ENCODE results near the gene MAPKAPK2. TPM values are rescaled to one million over a fixed set of nuclear protein-coding genes. Genes with fewer than 3 reads are reported as not detected.
"Not testable (repeated sequence)": the region's sequence is repeated elsewhere in the genome, so short reads cannot be mapped to it uniquely, and the experiment has no call there.

Gene MAPKAPK2
- total RNA-seq, 1 donor from 2014 or later, result 20.7 TPM

GRCh38 chr1:206741142-206741701 is 56.5 kb downstream of the MAPKAPK2 start:
- no peak for DNase-seq (ENCODE audit: low spot score)

GRCh38 chr1:206742719-206743383 is 58.1 kb downstream of the MAPKAPK2 start:
- DNase-seq (ENCODE audit: low spot score), result no peak

- DNase-seq (ENCODE audit: low spot score), result no peak
These were observed 60.0 kb downstream of the MAPKAPK2 start for GRCh38 chr1:206744683-206745082.

- DNase-seq (ENCODE audit: low spot score), result no peak
These were observed 60.6 kb downstream of the MAPKAPK2 start for GRCh38 chr1:206745301-206745700.

- no peak for DNase-seq (ENCODE audit: low spot score)
These were observed 63.8 kb downstream of the MAPKAPK2 start for GRCh38 chr1:206748348-206749030.

- DNase-seq (ENCODE audit: low spot score), result no peak
These were observed 67.2 kb downstream of the MAPKAPK2 start for GRCh38 chr1:206751891-206752290.

- DNase-seq (ENCODE audit: low spot score), result no peak
These were observed 67.8 kb downstream of the MAPKAPK2 start for GRCh38 chr1:206752481-206752880.

GRCh38 chr1:206753141-206753540 is 68.4 kb downstream of the MAPKAPK2 start:
- no peak for DNase-seq (ENCODE audit: low spot score)

- no peak for DNase-seq (ENCODE audit: low spot score)
These were observed 69.3 kb downstream of the MAPKAPK2 start for GRCh38 chr1:206754011-206754410.

GRCh38 chr1:206757524-206758266 is 73.0 kb downstream of the MAPKAPK2 start:
- no peak for DNase-seq (ENCODE audit: low spot score)

- DNase-seq (ENCODE audit: low spot score), result no peak
These were observed 75.9 kb downstream of the MAPKAPK2 start for GRCh38 chr1:206760590-206760989.

GRCh38 chr1:206761159-206761768 is 76.6 kb downstream of the MAPKAPK2 start:
- DNase-seq (ENCODE audit: low spot score), result no peak

- not testable (repeated sequence) for DNase-seq (ENCODE audit: low spot score)
These were observed 78.1 kb downstream of the MAPKAPK2 start for GRCh38 chr1:206762741-206763364.

GRCh38 chr1:206765771-206766170 is 81.1 kb downstream of the MAPKAPK2 start:
- not testable (repeated sequence) for DNase-seq (ENCODE audit: low spot score)

- peak; percentile 55 for DNase-seq (ENCODE audit: low spot score)
These were observed 81.6 kb downstream of the MAPKAPK2 start for GRCh38 chr1:206766251-206766856.

GRCh38 chr1:206768472-206769303 is 84.0 kb downstream of the MAPKAPK2 start:
- DNase-seq (ENCODE audit: low spot score), result no peak

GRCh38 chr1:206769304-206769731 is 84.6 kb downstream of the MAPKAPK2 start:
- no peak for DNase-seq (ENCODE audit: low spot score)

GRCh38 chr1:206770531-206771337 is 86.0 kb downstream of the MAPKAPK2 start, which contains the start of gene IL19:
IL19 (plus strand) TSS chr1:206770773; CDS start chr1:206836663, 65,890 bp downstream.
- peak; percentile 43 for DNase-seq (ENCODE audit: low spot score)

- DNase-seq (ENCODE audit: low spot score), result no peak
These were observed 86.6 kb downstream of the MAPKAPK2 start for GRCh38 chr1:206771338-206771692.

Measured in umbilical cord (tissue), 2 donors.